Uterus (tissue), 2 donors: ENCODE data around the gene TRIM3.

Source experiments
- POLR2A ChIP-seq, 2 donors: fragments of 450-650 bp; IDR thresholded peaks; one replicate each; pipeline ENCODE4 v1.6.1; 2016; ENCODE audit warnings: antibody characterized with exemption in 2 of 2, mild to moderate bottlenecking in 1 of 2, moderate library complexity in 1 of 2
- TF ChIP-seq, protein P1 (sequence below), 4 experiments: fragments of 200-600 bp in 2 of 4; fragments of 450-650 bp in 2 of 4; sonication (generic) in 2 of 4; IDR thresholded peaks; one replicate each; pipeline ENCODE4 v1.5.1; 2016 to 2019; ENCODE audit warnings: antibody characterized with exemption in 4 of 4, mild to moderate bottlenecking in 2 of 4, moderate library complexity in 1 of 4

DNA sequence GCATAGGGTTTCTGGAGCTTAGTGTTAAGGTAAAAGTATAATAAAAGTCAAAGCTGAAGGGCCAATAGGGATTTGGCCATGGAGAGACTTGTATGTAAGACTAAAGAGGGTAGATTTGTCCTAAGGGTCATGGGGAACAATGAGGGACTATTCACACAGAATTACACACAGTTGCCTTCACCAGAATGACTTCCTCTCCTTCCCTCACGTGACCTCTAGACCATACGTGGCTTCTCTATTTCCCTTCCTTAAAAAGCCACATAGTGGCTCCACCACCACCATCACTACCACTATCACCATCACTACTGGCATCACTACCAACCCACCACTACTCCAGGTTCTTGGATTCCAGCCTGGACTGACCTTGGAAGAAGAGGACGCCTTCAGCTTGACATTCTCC is 35.7 kb downstream of the TRIM3 start:
- TF ChIP-seq, protein P1, sequence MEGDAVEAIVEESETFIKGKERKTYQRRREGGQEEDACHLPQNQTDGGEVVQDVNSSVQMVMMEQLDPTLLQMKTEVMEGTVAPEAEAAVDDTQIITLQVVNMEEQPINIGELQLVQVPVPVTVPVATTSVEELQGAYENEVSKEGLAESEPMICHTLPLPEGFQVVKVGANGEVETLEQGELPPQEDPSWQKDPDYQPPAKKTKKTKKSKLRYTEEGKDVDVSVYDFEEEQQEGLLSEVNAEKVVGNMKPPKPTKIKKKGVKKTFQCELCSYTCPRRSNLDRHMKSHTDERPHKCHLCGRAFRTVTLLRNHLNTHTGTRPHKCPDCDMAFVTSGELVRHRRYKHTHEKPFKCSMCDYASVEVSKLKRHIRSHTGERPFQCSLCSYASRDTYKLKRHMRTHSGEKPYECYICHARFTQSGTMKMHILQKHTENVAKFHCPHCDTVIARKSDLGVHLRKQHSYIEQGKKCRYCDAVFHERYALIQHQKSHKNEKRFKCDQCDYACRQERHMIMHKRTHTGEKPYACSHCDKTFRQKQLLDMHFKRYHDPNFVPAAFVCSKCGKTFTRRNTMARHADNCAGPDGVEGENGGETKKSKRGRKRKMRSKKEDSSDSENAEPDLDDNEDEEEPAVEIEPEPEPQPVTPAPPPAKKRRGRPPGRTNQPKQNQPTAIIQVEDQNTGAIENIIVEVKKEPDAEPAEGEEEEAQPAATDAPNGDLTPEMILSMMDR (IDR thresholded peaks at IDR 0.05): no peak
- TF ChIP-seq POLR2A (IDR thresholded peaks at IDR 0.05): no peak
